IMR-90 (cell line): ENCODE results near the gene CDCP1. TPM values are rescaled to one million over a fixed set of nuclear protein-coding genes. Genes with fewer than 3 reads are reported as not detected.

Experiments
- ATAC-seq: fragments of 200-7000 bp; cut with Tn5 transposase; 2 replicates; pipeline ENCODE4 v1.9.1; 2020; ENCODE audit warnings: low read depth, mild to moderate bottlenecking, moderate library complexity
- BruUV-seq: library from RNA; stranded (reverse); fragments of 400-500 nt; replicated peaks from 2 replicates; lab custom pipeline; 2021; lab: Mats Ljungman, UMichigan
- CTCF ChIA-PET: fragments of 300-600 bp; formaldehyde crosslinking; extraction: SDS; loops from one replicate; lab custom pipeline; 2021; ENCODE audit warnings: antibody characterized with exemption; lab: Yijun Ruan, JAX
- POLR2A ChIA-PET: fragments of 300-600 bp; sonication (Branson Sonifier 250); formaldehyde crosslinking; loops from one replicate; lab custom pipeline; 2022; ENCODE audit warnings: antibody characterized with exemption; ENCODE audit not compliant: unreplicated experiment; lab: Charles Lee
- DNase-seq: peaks from one replicate; pipeline ENCODE4 v3.0.0; 2013
- H2AFZ ChIP-seq: replicated peaks from 2 replicates; pipeline ENCODE3; 2013; ENCODE audit warnings: low read length, mild to moderate bottlenecking; ENCODE audit not compliant: poor library complexity
- H2AK5ac ChIP-seq: 2 replicates; pipeline ENCODE4 v1.6.1; 2013; ENCODE audit warnings: low read depth, low read length, inconsistent platforms
- H2AK9ac ChIP-seq: replicated peaks from 2 replicates; pipeline ENCODE3; 2013; ENCODE audit warnings: mild to moderate bottlenecking, low read depth, low read length, moderate library complexity; ENCODE audit not compliant: poor library complexity
- H2BK120ac ChIP-seq: 2 replicates; pipeline ENCODE4 v1.6.1; 2013; ENCODE audit warnings: low read depth, low read length, inconsistent platforms
- H2BK15ac ChIP-seq: 3 replicates; pipeline ENCODE4 v1.6.1; 2013; ENCODE audit warnings: low read depth, low read length, inconsistent platforms
- H2BK20ac ChIP-seq: 2 replicates; pipeline ENCODE4 v1.6.1; 2013; ENCODE audit warnings: low read depth, mild to moderate bottlenecking, inconsistent platforms, low read length, moderate library complexity
- H2BK5ac ChIP-seq: 2 replicates; pipeline ENCODE4 v1.6.1; 2013; ENCODE audit warnings: mild to moderate bottlenecking, low read depth, low read length, inconsistent platforms; ENCODE audit not compliant: poor library complexity, severe bottlenecking
- H3K14ac ChIP-seq: replicated peaks from 2 replicates; pipeline ENCODE4 v1.6.1; 2013; ENCODE audit warnings: low read depth, low read length, inconsistent platforms
- H3K18ac ChIP-seq: 2 replicates; pipeline ENCODE4 v1.6.1; 2013; ENCODE audit warnings: low read depth, low read length, control low read depth
- H3K23ac ChIP-seq: 2 replicates; pipeline ENCODE4 v1.6.1; 2013; ENCODE audit warnings: low read depth, low read length, inconsistent platforms
- H3K27ac ChIP-seq: 2 replicates; pipeline ENCODE4 v1.5.1; 2013; ENCODE audit warnings: mild to moderate bottlenecking, control low read depth, low read length; ENCODE audit not compliant: insufficient read depth
- H3K27me3 ChIP-seq: 2 replicates; pipeline ENCODE4 v1.6.1; 2013; ENCODE audit warnings: low read length; ENCODE audit not compliant: control insufficient read depth, insufficient read depth
- H3K36me3 ChIP-seq: 2 replicates; pipeline ENCODE4 v1.6.1; 2013; ENCODE audit warnings: low read length, mixed read lengths; ENCODE audit not compliant: control insufficient read depth, insufficient read depth
- H3K4ac ChIP-seq: 2 replicates; pipeline ENCODE4 v1.6.1; 2013; ENCODE audit warnings: low read depth, low read length, inconsistent platforms
- H3K4me1 ChIP-seq: 2 replicates; pipeline ENCODE4 v1.6.1; 2013; ENCODE audit warnings: low read length, mixed read lengths; ENCODE audit not compliant: control insufficient read depth, insufficient read depth
- H3K4me2 ChIP-seq: 2 replicates; pipeline ENCODE4 v1.6.1; 2013; ENCODE audit warnings: low read depth, mild to moderate bottlenecking, control low read depth, low read length, moderate library complexity
- H3K4me3 ChIP-seq: 2 replicates; pipeline ENCODE4 v1.5.1; 2013; ENCODE audit warnings: low read depth, mild to moderate bottlenecking, control low read depth, low read length, moderate library complexity; ENCODE audit not compliant: insufficient read depth
- H3K56ac ChIP-seq: 2 replicates; pipeline ENCODE4 v1.6.1; 2013; ENCODE audit warnings: low read length, inconsistent platforms; ENCODE audit not compliant: insufficient read depth; ENCODE audit errors: extremely low read depth
- H3K79me1 ChIP-seq, 2 experiments: 2 replicates each; pipeline ENCODE4 v1.6.1; 2013; ENCODE audit warnings: low read length in 2 of 2, inconsistent platforms in 1 of 2, low read depth in 1 of 2
- H3K9ac ChIP-seq: 2 replicates; pipeline ENCODE4 v1.6.1; 2013; ENCODE audit warnings: low read depth, low read length, control low read depth
- H3K9me1 ChIP-seq: 2 replicates; pipeline ENCODE4 v1.6.1; 2013; ENCODE audit warnings: low read length, inconsistent platforms; ENCODE audit not compliant: insufficient read depth
- H3K9me3 ChIP-seq: 2 replicates; pipeline ENCODE4 v1.6.1; 2013; ENCODE audit warnings: low read length; ENCODE audit not compliant: control insufficient read depth, insufficient read depth
- H4K20me1 ChIP-seq: 2 replicates; pipeline ENCODE4 v1.6.1; 2013; ENCODE audit warnings: low read length, inconsistent platforms; ENCODE audit not compliant: insufficient read depth
- H4K5ac ChIP-seq: 2 replicates; pipeline ENCODE4 v1.6.1; 2013; ENCODE audit warnings: mild to moderate bottlenecking, low read depth, low read length, control low read depth
- H4K8ac ChIP-seq, 2 experiments: 2 replicates each; pipeline ENCODE4 v1.6.1; 2013; ENCODE audit warnings: low read depth in 2 of 2, low read length in 2 of 2, control low read depth in 1 of 2, inconsistent platforms in 1 of 2
- H4K91ac ChIP-seq: 2 replicates; pipeline ENCODE4 v1.6.1; 2013; ENCODE audit warnings: low read depth, low read length, inconsistent platforms; ENCODE audit not compliant: insufficient read depth
- BHLHE40 ChIP-seq: fragments of 150-350 bp; IDR thresholded peaks from 2 replicates; pipeline ENCODE4 v1.6.1; 2016; ENCODE audit warnings: mild to moderate bottlenecking, low read depth, low read length
- CEBPB ChIP-seq: IDR thresholded peaks from 2 replicates; pipeline ENCODE4 v1.6.1; 2012; ENCODE audit warnings: low read depth, low read length, improper control_type of control experiment
- CHD1 ChIP-seq: IDR thresholded peaks from 2 replicates; pipeline ENCODE4 v1.6.1; 2012; ENCODE audit warnings: low read depth, low read length, improper control_type of control experiment
- FOS ChIP-seq: fragments of 150-350 bp; IDR thresholded peaks from 2 replicates; pipeline ENCODE4 v1.6.1; 2016; ENCODE audit warnings: low read depth, low read length
- MAFK ChIP-seq: IDR thresholded peaks from 2 replicates; pipeline ENCODE4 v1.6.1; 2012; ENCODE audit warnings: low read depth, low read length, improper control_type of control experiment
- MAZ ChIP-seq: IDR thresholded peaks from 2 replicates; pipeline ENCODE4 v1.6.1; 2012; ENCODE audit warnings: low read depth, mild to moderate bottlenecking, low read length, improper control_type of control experiment, moderate library complexity, borderline replicate concordance
- MXI1 ChIP-seq: IDR thresholded peaks from 2 replicates; pipeline ENCODE4 v1.6.1; 2012; ENCODE audit warnings: low read depth, mild to moderate bottlenecking, low read length, moderate library complexity, borderline replicate concordance
- NFE2L2 ChIP-seq: fragments of 150-350 bp; IDR thresholded peaks from 2 replicates; pipeline ENCODE4 v1.6.1; 2016; ENCODE audit warnings: low read depth, mild to moderate bottlenecking, low read length
- POLR2A ChIP-seq: IDR thresholded peaks from 2 replicates; pipeline ENCODE4 v1.6.1; 2012; ENCODE audit warnings: mild to moderate bottlenecking, low read depth, low read length
- RAD21 ChIP-seq: IDR thresholded peaks from 2 replicates; pipeline ENCODE4 v1.6.1; 2012; ENCODE audit warnings: low read length, improper control_type of control experiment
- RCOR1 ChIP-seq: IDR thresholded peaks from 2 replicates; pipeline ENCODE4 v1.6.1; 2012; ENCODE audit warnings: mild to moderate bottlenecking, low read length, improper control_type of control experiment; ENCODE audit not compliant: insufficient replicate concordance
- RFX5 ChIP-seq: IDR thresholded peaks from 2 replicates; pipeline ENCODE4 v1.8.0; 2012; ENCODE audit warnings: low read depth, mild to moderate bottlenecking, low read length, moderate library complexity
- SMC3 ChIP-seq: fragments of 150-350 bp; IDR thresholded peaks from 2 replicates; pipeline ENCODE4 v1.6.1; 2016; ENCODE audit warnings: low read depth, mild to moderate bottlenecking, antibody characterized with exemption, low read length, moderate library complexity
- WGBS, 2 experiments: methylation state at CpG; one replicate each; pipeline versions ENCODE4 v1.1.5 to v1.1.7; 2013; ENCODE audit warnings: missing lambda C conversion rate in 2 of 2; ENCODE audit not compliant: insufficient read length in 1 of 2; ENCODE audit errors: extremely low coverage in 2 of 2; 5-methylcytosine and 5-hydroxymethylcytosine counted together
- dilution Hi-C: fragments of 300-500 bp; cut with HindIII; formaldehyde crosslinking; loops from one replicate; pipeline ENCODE4 v1.14.3; 2018; ENCODE audit warnings: low sequenced_read_pairs; ENCODE audit not compliant: unreplicated experiment
- in situ Hi-C: fragments of 300-500 bp; cut with MboI; formaldehyde crosslinking; loops from 3 replicates; pipeline ENCODE4 v1.14.3; 2019; ENCODE audit warnings: low sequenced_read_pairs, inconsistent platforms, mixed read lengths
- intact Hi-C: fragments of 100-400 bp; cut with micrococcal nuclease; formaldehyde crosslinking; loops from 2 replicates; pipeline ENCODE4 v1.10.0; 2022
- polyA plus RNA-seq, 3 experiments: library from polyadenylated mRNA; depleted of rRNA; stranded (reverse); fragments of >200 nt; gene quantifications; 2 replicates each; pipeline ENCODE4 v1.2.3, GENCODE V29; 2012; ENCODE audit warnings: low replicate concordance in 1 of 3
- total RNA-seq: library from RNA; depleted of rRNA; stranded (reverse); fragments of >200 nt; gene quantifications from 2 replicates; pipeline ENCODE4 v1.2.3, GENCODE V29; 2012
- TF ChIP-seq, protein P1 (sequence below): fragments of 150-350 bp; IDR thresholded peaks from 2 replicates; pipeline ENCODE4 v1.6.1; 2017; ENCODE audit warnings: mild to moderate bottlenecking, antibody characterized with exemption, low read length, low read depth
- TF ChIP-seq, protein P2 (sequence below): fragments of 150-350 bp; IDR thresholded peaks from 2 replicates; pipeline ENCODE4 v1.6.1; 2016; ENCODE audit warnings: low read depth, mild to moderate bottlenecking, low read length, moderate library complexity, borderline replicate concordance

The CDCP1 gene
- total and polyA plus RNA-seq, 2 of the 4 experiments (the other 2 are of a cell fraction): 2.5 to 3.8 TPM

DNA sequence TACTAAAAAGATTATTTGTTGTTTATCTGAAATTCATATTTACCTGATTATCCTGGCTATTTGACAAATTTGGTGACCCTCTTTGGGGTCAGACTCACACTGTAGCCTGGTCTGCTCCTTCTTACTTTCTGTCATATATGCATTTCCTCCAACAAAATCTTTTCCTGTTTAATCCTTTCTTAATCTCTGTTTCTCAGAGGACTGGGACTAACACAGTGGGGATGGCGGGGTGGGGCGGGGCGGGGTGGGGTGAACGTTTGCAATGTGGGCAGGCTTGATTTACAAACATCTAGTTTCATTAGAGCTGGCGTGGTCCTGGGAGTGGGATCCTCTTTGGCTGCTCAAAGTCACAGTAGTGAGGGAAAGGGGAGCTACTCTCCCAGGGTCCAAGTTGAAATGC is 35.3 kb upstream of the CDCP1 start:
- BruUV-seq: no TSS peak
- Histone ChIP-seq H3K4me2 (no peak overlapping the region), H4K91ac (0 out of 2 replicates have a peak overlapping the region, but pooled peaks have one; percentile 10), H3K27me3 (no peaks in the 10 kb centered on the region), H3K4me3 (no peak overlapping the region), H3K79me1 (no peaks in the 10 kb centered on the region), H3K14ac (0 out of 2 replicates have a peak overlapping the region, but pooled peaks have one; percentile 27), H2BK15ac (peak overlapping the region; percentile 71; the same call in 1 of the 3 replicates), H3K4ac (no peak overlapping the region), H3K36me3 (no peaks in the 10 kb centered on the region), H2AK5ac (no peak overlapping the region), H3K4me1 (peaks cover 25% of the 10 kb centered on the region), H4K8ac (no peak overlapping the region), H3K9ac (no peak overlapping the region), H2BK20ac (peak overlapping the region; percentile 81; the same call in 1 of the 2 replicates), H2AK9ac (no peak overlapping the region), H3K27ac (no peak overlapping the region), H4K5ac (no peak overlapping the region), H3K9me3 (no peaks in the 10 kb centered on the region), H2BK120ac (peak overlapping the region; percentile 42), H4K20me1 (no peaks in the 10 kb centered on the region), H2AFZ (no peak overlapping the region), H3K9me1 (peaks cover 25% of the 10 kb centered on the region), H2BK5ac (no peak overlapping the region), H3K23ac (no peak overlapping the region), H3K56ac (no peak overlapping the region), H3K18ac (no peak overlapping the region)
- intact Hi-C loops: no loop called here
- TF ChIP-seq RAD21 (no peak), RCOR1 (no peak), FOS (no peak), RFX5 (no peak), POLR2A (no peak), CEBPB (no peak), BHLHE40 (no peak), MAZ (no peak), MXI1 (no peak), NFE2L2 (no peak), CHD1 (no peak), MAFK (no peak), SMC3 (no peak)
- TF ChIP-seq, protein P1, sequence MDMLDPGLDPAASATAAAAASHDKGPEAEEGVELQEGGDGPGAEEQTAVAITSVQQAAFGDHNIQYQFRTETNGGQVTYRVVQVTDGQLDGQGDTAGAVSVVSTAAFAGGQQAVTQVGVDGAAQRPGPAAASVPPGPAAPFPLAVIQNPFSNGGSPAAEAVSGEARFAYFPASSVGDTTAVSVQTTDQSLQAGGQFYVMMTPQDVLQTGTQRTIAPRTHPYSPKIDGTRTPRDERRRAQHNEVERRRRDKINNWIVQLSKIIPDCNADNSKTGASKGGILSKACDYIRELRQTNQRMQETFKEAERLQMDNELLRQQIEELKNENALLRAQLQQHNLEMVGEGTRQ: no peak
- TF ChIP-seq, protein P2, sequence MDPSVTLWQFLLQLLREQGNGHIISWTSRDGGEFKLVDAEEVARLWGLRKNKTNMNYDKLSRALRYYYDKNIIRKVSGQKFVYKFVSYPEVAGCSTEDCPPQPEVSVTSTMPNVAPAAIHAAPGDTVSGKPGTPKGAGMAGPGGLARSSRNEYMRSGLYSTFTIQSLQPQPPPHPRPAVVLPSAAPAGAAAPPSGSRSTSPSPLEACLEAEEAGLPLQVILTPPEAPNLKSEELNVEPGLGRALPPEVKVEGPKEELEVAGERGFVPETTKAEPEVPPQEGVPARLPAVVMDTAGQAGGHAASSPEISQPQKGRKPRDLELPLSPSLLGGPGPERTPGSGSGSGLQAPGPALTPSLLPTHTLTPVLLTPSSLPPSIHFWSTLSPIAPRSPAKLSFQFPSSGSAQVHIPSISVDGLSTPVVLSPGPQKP: no peak
- DNase-seq: no peak
- no peak for ATAC-seq
- in situ Hi-C loops: no loop called here
- WGBS, 2 experiments: no CpG with 5 or more reads among the region's 5 CpGs
- POLR2A ChIA-PET: interaction anchor here (0.6 kb wide), 1 partner anchor 478 kb away, joined by 5 read pairs; no protein-coding TSS in a partner anchor
- CTCF ChIA-PET: interaction anchor here (0.6 kb wide), 1 partner anchor 16 kb away, joined by 3 read pairs; no protein-coding TSS in a partner anchor
- dilution Hi-C loops: no loop called here
